Osteocyte (in vitro differentiated cells): ENCODE results near the gene LHFPL3. TPM values are rescaled to one million over a fixed set of nuclear protein-coding genes. Genes with fewer than 3 reads are reported as not detected.

ENCODE experiments used
- DNase-seq: peaks from one replicate; pipeline ENCODE4 v3.0.0; 2021; ENCODE audit warnings: mixed read lengths; ENCODE audit not compliant: unreplicated experiment; ENCODE audit errors: extremely low spot score
- H3K27ac Mint-ChIP-seq: one replicate; pipeline ENCODE4 v1.8.0; 2021; ENCODE audit warnings: mild to moderate bottlenecking, mixed read lengths; ENCODE audit not compliant: unreplicated experiment
- H3K27me3 Mint-ChIP-seq: one replicate; pipeline ENCODE4 v1.8.0; 2021; ENCODE audit warnings: mixed read lengths; ENCODE audit not compliant: unreplicated experiment
- H3K36me3 Mint-ChIP-seq: one replicate; pipeline ENCODE4 v1.8.0; 2021; ENCODE audit warnings: mixed read lengths; ENCODE audit not compliant: unreplicated experiment
- H3K4me1 Mint-ChIP-seq: one replicate; pipeline ENCODE4 v1.8.0; 2021; ENCODE audit warnings: mixed read lengths; ENCODE audit not compliant: unreplicated experiment
- H3K4me3 Mint-ChIP-seq: one replicate; pipeline ENCODE4 v1.8.0; 2021; ENCODE audit warnings: mild to moderate bottlenecking, moderate library complexity, mixed read lengths; ENCODE audit not compliant: unreplicated experiment
- H3K9me3 Mint-ChIP-seq: one replicate; pipeline ENCODE4 v1.8.0; 2021; ENCODE audit warnings: mixed read lengths; ENCODE audit not compliant: unreplicated experiment
- total RNA-seq: library from RNA; stranded (reverse); gene quantifications from 2 replicates; pipeline ENCODE4 v1.2.1, GENCODE V29; 2021
- TF ChIP-seq, protein P1 (sequence below): fragments of 200-600 bp; sonication (generic); IDR thresholded peaks from 2 replicates; pipeline ENCODE4 v1.5.0; 2021; ENCODE audit warnings: antibody characterized with exemption, mild to moderate bottlenecking, moderate library complexity

The LHFPL3 gene
- total RNA-seq, 1 donor from 2014 or later = not detected

DNA sequence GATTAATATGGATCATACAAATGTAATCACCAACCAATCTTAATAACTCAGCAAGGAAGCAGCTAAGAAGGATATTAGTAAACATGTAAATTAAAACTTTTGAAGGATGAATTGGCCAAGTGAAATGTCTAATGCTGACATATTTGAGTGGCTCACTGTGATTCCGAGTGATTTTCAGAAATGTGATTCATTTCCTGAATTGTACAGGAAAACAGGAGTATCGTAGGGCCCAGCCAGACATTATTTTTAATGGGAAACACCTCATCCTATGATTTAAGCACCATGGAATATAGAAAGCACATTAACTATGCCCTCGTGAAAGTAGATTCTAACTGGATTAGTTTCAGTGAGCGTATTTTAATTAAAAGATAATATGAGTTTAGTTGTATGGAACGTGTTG is 82.3 kb downstream of the LHFPL3 start:
- no peak overlapping the region for H3K27ac Mint-ChIP-seq
- no peaks in the 10 kb centered on the region for H3K4me1 Mint-ChIP-seq
- H3K4me3 Mint-ChIP-seq = no peak overlapping the region
- H3K36me3 Mint-ChIP-seq = no peaks in the 10 kb centered on the region
- no peaks in the 10 kb centered on the region for H3K27me3 Mint-ChIP-seq
- peaks cover 5% of the 10 kb centered on the region for H3K9me3 Mint-ChIP-seq
- TF ChIP-seq, protein P1, sequence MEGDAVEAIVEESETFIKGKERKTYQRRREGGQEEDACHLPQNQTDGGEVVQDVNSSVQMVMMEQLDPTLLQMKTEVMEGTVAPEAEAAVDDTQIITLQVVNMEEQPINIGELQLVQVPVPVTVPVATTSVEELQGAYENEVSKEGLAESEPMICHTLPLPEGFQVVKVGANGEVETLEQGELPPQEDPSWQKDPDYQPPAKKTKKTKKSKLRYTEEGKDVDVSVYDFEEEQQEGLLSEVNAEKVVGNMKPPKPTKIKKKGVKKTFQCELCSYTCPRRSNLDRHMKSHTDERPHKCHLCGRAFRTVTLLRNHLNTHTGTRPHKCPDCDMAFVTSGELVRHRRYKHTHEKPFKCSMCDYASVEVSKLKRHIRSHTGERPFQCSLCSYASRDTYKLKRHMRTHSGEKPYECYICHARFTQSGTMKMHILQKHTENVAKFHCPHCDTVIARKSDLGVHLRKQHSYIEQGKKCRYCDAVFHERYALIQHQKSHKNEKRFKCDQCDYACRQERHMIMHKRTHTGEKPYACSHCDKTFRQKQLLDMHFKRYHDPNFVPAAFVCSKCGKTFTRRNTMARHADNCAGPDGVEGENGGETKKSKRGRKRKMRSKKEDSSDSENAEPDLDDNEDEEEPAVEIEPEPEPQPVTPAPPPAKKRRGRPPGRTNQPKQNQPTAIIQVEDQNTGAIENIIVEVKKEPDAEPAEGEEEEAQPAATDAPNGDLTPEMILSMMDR = no peak
- DNase-seq = no peak

DNA sequence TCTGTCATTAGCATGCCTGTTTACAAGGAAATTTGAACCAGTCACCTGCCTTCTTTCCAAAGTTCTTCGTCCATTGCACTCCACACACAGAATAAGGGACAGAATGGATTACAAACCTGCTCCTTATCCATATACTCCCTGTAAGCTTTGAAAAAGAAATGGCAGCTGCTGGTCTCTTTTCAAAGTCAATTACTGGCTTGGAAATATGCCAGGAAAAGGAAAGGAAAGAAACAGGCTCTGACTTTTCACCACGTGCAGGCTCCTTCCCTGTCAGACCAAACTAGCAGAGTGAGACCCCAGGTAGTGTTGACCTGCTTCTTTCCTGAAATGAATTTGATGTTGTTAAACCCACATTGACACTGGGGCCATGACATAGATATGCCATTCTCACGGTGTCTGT is 84.5 kb downstream of the LHFPL3 start:
- H3K27ac Mint-ChIP-seq = no peak overlapping the region
- H3K4me3 Mint-ChIP-seq = no peak overlapping the region
- DNase-seq = no peak
- no peaks in the 10 kb centered on the region for H3K36me3 Mint-ChIP-seq
- H3K4me1 Mint-ChIP-seq = no peaks in the 10 kb centered on the region
- no peaks in the 10 kb centered on the region for H3K27me3 Mint-ChIP-seq
- H3K9me3 Mint-ChIP-seq = peaks cover 5% of the 10 kb centered on the region
- TF ChIP-seq, protein P1 = no peak

DNA sequence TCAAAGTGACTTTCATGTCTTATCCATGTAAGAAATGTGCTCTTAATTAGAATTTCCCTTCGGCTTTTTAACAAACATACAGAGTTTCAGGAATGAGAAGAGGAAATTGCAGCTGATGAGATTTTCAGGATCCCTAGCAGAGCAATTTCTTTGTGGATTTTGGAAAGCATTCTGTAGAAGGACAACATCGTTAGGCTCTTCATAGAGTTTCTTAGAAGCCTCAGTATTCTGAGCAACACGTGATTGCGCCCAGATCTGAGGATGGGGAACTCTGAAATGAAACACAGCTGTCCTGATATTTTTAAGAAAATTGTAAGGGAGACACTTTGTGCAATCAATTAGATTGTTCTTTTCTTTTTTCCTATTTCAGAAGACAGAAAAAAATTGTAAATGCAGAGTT is 85.8 kb downstream of the LHFPL3 start:
- TF ChIP-seq, protein P1 = no peak
- Mint-ChIP-seq H3K36me3 (no peaks in the 10 kb centered on the region), H3K4me1 (no peaks in the 10 kb centered on the region), H3K27me3 (no peaks in the 10 kb centered on the region), H3K4me3 (no peak overlapping the region), H3K9me3 (no peaks in the 10 kb centered on the region), H3K27ac (no peak overlapping the region)
- no peak for DNase-seq

DNA sequence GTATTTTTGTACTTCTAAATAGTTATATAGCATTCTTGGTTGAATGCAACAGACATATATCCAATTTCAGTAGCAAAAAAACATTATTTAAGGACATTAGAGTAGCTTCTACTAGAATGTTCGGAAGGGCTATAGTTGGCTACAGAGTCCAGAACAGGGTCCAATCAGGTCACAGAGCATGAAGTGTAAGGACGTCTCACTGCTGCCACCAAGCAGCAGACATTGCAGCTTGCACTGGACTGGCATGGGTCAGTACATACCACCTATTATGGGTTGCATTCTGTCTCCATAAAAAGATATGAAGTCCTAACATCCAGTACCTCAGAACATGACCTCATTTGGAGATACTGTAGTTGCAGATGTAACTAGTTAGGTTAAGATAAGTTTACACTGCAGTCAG is 87.3 kb downstream of the LHFPL3 start:
- Mint-ChIP-seq H3K36me3 (no peaks in the 10 kb centered on the region), H3K4me3 (no peak overlapping the region), H3K27ac (no peak overlapping the region), H3K4me1 (no peaks in the 10 kb centered on the region), H3K27me3 (no peaks in the 10 kb centered on the region), H3K9me3 (no peaks in the 10 kb centered on the region)
- TF ChIP-seq, protein P1 = no peak
- no peak for DNase-seq

DNA sequence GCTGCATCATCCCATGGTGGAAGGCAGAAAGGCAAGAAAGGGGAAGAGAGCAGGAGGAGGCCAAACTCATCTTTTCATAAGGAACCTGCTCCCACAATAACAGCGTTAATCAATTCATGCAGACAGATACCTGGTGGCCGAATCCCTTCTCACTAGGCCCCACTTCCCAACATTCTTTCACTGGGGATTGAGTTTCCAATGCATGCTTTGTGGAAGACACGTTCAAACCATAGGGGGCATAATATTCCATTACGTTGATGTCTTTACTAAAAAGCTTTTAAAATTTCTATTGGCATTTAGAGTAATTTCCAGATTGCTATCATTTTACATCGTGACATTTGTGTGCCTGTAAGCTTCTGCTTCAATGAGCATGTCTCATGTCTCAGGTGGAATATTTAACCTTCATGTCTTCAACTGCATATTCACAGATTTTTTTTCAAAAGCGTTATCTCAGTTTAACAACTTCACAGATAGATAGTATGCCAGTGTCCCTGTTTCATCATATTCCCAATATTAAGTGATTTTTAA is 88.5 kb downstream of the LHFPL3 start:
- TF ChIP-seq, protein P1 = no peak
- Mint-ChIP-seq H3K4me1 (no peaks in the 10 kb centered on the region), H3K27ac (no peak overlapping the region), H3K4me3 (no peak overlapping the region), H3K27me3 (no peaks in the 10 kb centered on the region), H3K36me3 (no peaks in the 10 kb centered on the region), H3K9me3 (no peaks in the 10 kb centered on the region)
- no peak for DNase-seq
